K562 (cell line): ENCODE results near the gene CCDC192.

Experiments
- CREB1 ChIP-seq, 2 experiments: sonication (generic) in 1 of 2; formaldehyde crosslinking in 1 of 2; IDR thresholded peaks; 2 replicates each; pipeline versions ENCODE4 v1.6.1 to v1.8.0; 2012 to 2022; ENCODE audit warnings: inconsistent platforms in 1 of 2, mild to moderate bottlenecking in 1 of 2, missing genetic modification reagents in 1 of 2, moderate library complexity in 1 of 2
- NONO ChIP-seq, 2 experiments: fragments of 200-400 bp in 1 of 2; fragments of 450-650 bp in 1 of 2; formaldehyde crosslinking in 1 of 2; IDR thresholded peaks; 2 replicates each; pipeline ENCODE4 v1.6.1; 2017; ENCODE audit warnings: low read depth in 2 of 2, mild to moderate bottlenecking in 2 of 2, moderate library complexity in 2 of 2, low read length in 1 of 2
- POLR2A ChIP-seq: fragments of 450-650 bp; conservative IDR thresholded peaks from 2 replicates; pipeline ENCODE4 v1.6.1; 2016
- RCOR1 ChIP-seq, 2 experiments: IDR thresholded peaks; 2 replicates each; pipeline ENCODE4 v1.6.1; 2012; ENCODE audit warnings: low read depth in 2 of 2, low read length in 2 of 2, borderline replicate concordance in 1 of 2, improper control_type of control experiment in 1 of 2
- TRIM28 ChIP-seq: fragments of 450-650 bp; IDR thresholded peaks from 2 replicates; pipeline ENCODE4 v1.6.1; 2017
- TF ChIP-seq, protein P1 (sequence below): fragments of 450-650 bp; IDR thresholded peaks from 2 replicates; pipeline ENCODE4 v1.6.1; 2016; ENCODE audit warnings: mild to moderate bottlenecking, moderate library complexity
- TF ChIP-seq, protein P2 (sequence below): sonication (generic); formaldehyde crosslinking; IDR thresholded peaks from 2 replicates; pipeline ENCODE4 v1.8.0; 2022; ENCODE audit warnings: mild to moderate bottlenecking, missing genetic modification reagents, borderline replicate concordance

DNA sequence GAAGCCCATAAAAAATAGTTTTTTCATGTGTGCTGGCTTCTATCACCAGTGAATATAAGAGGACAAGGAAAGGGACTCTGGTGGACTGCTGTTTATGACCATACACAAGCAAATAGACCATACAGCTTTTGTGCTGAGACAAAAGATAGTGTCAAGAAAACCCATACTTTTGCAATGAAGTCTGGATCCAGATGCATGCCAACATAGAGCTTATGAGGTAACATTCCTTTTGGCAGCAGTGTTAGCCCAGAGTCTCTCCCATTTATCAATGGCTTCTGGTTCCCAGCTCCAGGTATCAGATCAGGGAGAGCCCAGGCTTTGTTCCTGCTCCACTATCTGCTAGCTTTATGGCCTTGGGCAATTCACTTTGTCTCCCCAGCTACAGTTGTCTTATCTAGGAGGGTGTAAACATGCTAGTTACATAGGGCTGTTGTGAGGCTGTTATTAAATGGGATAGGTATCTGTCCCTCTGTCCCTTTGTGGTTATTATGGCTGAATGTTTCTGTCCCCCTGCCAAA lies 55.6 kb downstream of the CCDC192 start:
- TF ChIP-seq, protein P1, sequence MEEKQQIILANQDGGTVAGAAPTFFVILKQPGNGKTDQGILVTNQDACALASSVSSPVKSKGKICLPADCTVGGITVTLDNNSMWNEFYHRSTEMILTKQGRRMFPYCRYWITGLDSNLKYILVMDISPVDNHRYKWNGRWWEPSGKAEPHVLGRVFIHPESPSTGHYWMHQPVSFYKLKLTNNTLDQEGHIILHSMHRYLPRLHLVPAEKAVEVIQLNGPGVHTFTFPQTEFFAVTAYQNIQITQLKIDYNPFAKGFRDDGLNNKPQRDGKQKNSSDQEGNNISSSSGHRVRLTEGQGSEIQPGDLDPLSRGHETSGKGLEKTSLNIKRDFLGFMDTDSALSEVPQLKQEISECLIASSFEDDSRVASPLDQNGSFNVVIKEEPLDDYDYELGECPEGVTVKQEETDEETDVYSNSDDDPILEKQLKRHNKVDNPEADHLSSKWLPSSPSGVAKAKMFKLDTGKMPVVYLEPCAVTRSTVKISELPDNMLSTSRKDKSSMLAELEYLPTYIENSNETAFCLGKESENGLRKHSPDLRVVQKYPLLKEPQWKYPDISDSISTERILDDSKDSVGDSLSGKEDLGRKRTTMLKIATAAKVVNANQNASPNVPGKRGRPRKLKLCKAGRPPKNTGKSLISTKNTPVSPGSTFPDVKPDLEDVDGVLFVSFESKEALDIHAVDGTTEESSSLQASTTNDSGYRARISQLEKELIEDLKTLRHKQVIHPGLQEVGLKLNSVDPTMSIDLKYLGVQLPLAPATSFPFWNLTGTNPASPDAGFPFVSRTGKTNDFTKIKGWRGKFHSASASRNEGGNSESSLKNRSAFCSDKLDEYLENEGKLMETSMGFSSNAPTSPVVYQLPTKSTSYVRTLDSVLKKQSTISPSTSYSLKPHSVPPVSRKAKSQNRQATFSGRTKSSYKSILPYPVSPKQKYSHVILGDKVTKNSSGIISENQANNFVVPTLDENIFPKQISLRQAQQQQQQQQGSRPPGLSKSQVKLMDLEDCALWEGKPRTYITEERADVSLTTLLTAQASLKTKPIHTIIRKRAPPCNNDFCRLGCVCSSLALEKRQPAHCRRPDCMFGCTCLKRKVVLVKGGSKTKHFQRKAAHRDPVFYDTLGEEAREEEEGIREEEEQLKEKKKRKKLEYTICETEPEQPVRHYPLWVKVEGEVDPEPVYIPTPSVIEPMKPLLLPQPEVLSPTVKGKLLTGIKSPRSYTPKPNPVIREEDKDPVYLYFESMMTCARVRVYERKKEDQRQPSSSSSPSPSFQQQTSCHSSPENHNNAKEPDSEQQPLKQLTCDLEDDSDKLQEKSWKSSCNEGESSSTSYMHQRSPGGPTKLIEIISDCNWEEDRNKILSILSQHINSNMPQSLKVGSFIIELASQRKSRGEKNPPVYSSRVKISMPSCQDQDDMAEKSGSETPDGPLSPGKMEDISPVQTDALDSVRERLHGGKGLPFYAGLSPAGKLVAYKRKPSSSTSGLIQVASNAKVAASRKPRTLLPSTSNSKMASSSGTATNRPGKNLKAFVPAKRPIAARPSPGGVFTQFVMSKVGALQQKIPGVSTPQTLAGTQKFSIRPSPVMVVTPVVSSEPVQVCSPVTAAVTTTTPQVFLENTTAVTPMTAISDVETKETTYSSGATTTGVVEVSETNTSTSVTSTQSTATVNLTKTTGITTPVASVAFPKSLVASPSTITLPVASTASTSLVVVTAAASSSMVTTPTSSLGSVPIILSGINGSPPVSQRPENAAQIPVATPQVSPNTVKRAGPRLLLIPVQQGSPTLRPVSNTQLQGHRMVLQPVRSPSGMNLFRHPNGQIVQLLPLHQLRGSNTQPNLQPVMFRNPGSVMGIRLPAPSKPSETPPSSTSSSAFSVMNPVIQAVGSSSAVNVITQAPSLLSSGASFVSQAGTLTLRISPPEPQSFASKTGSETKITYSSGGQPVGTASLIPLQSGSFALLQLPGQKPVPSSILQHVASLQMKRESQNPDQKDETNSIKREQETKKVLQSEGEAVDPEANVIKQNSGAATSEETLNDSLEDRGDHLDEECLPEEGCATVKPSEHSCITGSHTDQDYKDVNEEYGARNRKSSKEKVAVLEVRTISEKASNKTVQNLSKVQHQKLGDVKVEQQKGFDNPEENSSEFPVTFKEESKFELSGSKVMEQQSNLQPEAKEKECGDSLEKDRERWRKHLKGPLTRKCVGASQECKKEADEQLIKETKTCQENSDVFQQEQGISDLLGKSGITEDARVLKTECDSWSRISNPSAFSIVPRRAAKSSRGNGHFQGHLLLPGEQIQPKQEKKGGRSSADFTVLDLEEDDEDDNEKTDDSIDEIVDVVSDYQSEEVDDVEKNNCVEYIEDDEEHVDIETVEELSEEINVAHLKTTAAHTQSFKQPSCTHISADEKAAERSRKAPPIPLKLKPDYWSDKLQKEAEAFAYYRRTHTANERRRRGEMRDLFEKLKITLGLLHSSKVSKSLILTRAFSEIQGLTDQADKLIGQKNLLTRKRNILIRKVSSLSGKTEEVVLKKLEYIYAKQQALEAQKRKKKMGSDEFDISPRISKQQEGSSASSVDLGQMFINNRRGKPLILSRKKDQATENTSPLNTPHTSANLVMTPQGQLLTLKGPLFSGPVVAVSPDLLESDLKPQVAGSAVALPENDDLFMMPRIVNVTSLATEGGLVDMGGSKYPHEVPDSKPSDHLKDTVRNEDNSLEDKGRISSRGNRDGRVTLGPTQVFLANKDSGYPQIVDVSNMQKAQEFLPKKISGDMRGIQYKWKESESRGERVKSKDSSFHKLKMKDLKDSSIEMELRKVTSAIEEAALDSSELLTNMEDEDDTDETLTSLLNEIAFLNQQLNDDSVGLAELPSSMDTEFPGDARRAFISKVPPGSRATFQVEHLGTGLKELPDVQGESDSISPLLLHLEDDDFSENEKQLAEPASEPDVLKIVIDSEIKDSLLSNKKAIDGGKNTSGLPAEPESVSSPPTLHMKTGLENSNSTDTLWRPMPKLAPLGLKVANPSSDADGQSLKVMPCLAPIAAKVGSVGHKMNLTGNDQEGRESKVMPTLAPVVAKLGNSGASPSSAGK, result no peak
- TF ChIP-seq, protein P2, sequence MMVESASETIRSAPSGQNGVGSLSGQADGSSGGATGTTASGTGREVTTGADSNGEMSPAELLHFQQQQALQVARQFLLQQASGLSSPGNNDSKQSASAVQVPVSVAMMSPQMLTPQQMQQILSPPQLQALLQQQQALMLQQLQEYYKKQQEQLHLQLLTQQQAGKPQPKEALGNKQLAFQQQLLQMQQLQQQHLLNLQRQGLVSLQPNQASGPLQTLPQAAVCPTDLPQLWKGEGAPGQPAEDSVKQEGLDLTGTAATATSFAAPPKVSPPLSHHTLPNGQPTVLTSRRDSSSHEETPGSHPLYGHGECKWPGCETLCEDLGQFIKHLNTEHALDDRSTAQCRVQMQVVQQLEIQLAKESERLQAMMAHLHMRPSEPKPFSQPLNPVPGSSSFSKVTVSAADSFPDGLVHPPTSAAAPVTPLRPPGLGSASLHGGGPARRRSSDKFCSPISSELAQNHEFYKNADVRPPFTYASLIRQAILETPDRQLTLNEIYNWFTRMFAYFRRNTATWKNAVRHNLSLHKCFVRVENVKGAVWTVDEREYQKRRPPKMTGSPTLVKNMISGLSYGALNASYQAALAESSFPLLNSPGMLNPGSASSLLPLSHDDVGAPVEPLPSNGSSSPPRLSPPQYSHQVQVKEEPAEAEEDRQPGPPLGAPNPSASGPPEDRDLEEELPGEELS, result no peak
- no peak for TF ChIP-seq POLR2A
- no peak for TF ChIP-seq RCOR1 (IDR thresholded peaks at IDR 0.05; ENCODE audit: borderline replicate concordance in 1 of 2, low read depth in 2 of 2, low read length in 2 of 2)
- TF ChIP-seq TRIM28, result no peak
- TF ChIP-seq NONO (IDR thresholded peaks at IDR 0.05; ENCODE audit: low read depth in 2 of 2, low read length in 1 of 2), result no peak
- no peak for TF ChIP-seq CREB1 (IDR thresholded peaks at IDR 0.05)
- no peak for TF ChIP-seq CREB1 (CRISPR knock-in tag; IDR thresholded peaks at IDR 0.05)
